ENCODE data around the gene TIAM2.

- TF ChIP-seq FOXP2 (optimal IDR thresholded peaks at IDR 0.05; ENCODE audit: control extremely low read depth, extremely low read length, insufficient read depth) (no peak), EZH2 (IDR thresholded peaks at IDR 0.05) (no peak)
Measured at GRCh38 chr6:155100591-155100990, 105.5 kb downstream of the TIAM2 start.
